WERI-Rb-1 (cell line): ENCODE measurements around the gene SLC44A4.

Experiments used
- DNase-seq: peaks from one replicate; pipeline ENCODE4 v3.0.0-alpha.2; 2020
- H3K27ac ChIP-seq: fragments of 250-450 bp; sonication (Bioruptor Pico); 2 replicates; pipeline ENCODE4 v1.5.1; 2020; ENCODE audit warnings: mild to moderate bottlenecking, moderate library complexity
- H3K27me3 ChIP-seq: fragments of 250-450 bp; sonication (Bioruptor Pico); 2 replicates; pipeline ENCODE4 v1.5.1; 2021; ENCODE audit warnings: mild to moderate bottlenecking, low read depth, moderate library complexity; ENCODE audit not compliant: insufficient read depth, severe bottlenecking
- H3K36me3 ChIP-seq: fragments of 250-450 bp; sonication (Bioruptor Pico); 2 replicates; pipeline ENCODE4 v1.5.1; 2020; ENCODE audit warnings: mild to moderate bottlenecking, moderate library complexity
- H3K4me3 ChIP-seq: 2 replicates; pipeline ENCODE4 v1.5.1; 2011; ENCODE audit warnings: low read depth, mild to moderate bottlenecking, control low read depth, low read length
- H3K9me3 ChIP-seq: fragments of 250-450 bp; sonication (Bioruptor Pico); 2 replicates; pipeline ENCODE4 v1.5.1; 2021; ENCODE audit warnings: mild to moderate bottlenecking, moderate library complexity; ENCODE audit not compliant: severe bottlenecking
- TF ChIP-seq, protein P1 (sequence below): IDR thresholded peaks from 2 replicates; pipeline ENCODE4 v1.5.1; 2011; ENCODE audit warnings: low read depth, mild to moderate bottlenecking, control low read depth, inconsistent platforms, low read length

The SLC44A4 gene

DNA sequence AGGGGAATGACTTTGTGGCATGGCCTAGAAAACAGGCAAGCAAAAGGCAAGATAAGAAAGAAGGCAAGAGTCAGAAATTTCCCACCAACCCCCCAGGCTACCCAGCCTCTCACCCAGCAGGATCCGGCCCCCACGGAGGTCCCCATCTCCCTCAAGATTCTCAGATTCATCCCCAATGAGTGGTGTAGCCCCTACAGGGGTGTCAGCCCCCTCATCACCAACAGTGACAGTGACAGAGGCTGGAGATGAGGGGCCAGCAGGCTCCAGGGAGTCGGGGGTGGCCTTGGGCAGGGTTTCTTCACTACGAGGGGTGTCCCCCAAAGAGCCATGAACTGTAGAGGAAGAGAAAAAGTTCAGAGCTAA lies 17.7 kb upstream of the SLC44A4 start:
- TF ChIP-seq, protein P1, sequence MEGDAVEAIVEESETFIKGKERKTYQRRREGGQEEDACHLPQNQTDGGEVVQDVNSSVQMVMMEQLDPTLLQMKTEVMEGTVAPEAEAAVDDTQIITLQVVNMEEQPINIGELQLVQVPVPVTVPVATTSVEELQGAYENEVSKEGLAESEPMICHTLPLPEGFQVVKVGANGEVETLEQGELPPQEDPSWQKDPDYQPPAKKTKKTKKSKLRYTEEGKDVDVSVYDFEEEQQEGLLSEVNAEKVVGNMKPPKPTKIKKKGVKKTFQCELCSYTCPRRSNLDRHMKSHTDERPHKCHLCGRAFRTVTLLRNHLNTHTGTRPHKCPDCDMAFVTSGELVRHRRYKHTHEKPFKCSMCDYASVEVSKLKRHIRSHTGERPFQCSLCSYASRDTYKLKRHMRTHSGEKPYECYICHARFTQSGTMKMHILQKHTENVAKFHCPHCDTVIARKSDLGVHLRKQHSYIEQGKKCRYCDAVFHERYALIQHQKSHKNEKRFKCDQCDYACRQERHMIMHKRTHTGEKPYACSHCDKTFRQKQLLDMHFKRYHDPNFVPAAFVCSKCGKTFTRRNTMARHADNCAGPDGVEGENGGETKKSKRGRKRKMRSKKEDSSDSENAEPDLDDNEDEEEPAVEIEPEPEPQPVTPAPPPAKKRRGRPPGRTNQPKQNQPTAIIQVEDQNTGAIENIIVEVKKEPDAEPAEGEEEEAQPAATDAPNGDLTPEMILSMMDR, result no peak
- no peak for DNase-seq
- no peaks in the 10 kb centered on the region for H3K9me3 ChIP-seq
- H3K27me3 ChIP-seq, result no peaks in the 10 kb centered on the region
- H3K4me3 ChIP-seq, result peak overlapping the region; percentile 68
- peaks cover 56% of the 10 kb centered on the region for H3K36me3 ChIP-seq
- peak overlapping the region; percentile 87 for H3K27ac ChIP-seq

DNA sequence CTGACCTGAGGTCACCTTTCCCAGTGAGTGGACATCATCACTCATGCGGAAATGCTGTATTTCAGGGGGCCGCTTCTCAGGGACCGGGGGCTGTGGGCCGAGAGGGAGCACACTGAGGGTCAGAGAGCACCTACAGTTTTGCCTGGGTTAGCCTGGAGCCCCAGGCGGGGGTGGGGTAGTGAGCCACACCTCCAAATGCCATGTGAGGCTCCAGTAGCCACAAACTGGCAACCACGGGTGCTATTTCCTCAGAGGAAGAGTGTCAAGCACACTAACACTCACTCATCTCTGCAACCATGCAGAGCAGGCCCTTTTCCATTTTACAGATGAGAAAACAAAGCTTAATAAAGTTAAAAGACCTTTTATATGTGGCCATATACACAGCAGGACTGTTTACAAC lies 14.0 kb upstream of the SLC44A4 start:
- H3K36me3 ChIP-seq, result peaks cover 86% of the 10 kb centered on the region
- H3K4me3 ChIP-seq, result no peak overlapping the region
- no peaks in the 10 kb centered on the region for H3K9me3 ChIP-seq
- H3K27ac ChIP-seq, result no peak overlapping the region
- TF ChIP-seq, protein P1, result no peak
- DNase-seq, result no peak
- H3K27me3 ChIP-seq, result no peaks in the 10 kb centered on the region

DNA sequence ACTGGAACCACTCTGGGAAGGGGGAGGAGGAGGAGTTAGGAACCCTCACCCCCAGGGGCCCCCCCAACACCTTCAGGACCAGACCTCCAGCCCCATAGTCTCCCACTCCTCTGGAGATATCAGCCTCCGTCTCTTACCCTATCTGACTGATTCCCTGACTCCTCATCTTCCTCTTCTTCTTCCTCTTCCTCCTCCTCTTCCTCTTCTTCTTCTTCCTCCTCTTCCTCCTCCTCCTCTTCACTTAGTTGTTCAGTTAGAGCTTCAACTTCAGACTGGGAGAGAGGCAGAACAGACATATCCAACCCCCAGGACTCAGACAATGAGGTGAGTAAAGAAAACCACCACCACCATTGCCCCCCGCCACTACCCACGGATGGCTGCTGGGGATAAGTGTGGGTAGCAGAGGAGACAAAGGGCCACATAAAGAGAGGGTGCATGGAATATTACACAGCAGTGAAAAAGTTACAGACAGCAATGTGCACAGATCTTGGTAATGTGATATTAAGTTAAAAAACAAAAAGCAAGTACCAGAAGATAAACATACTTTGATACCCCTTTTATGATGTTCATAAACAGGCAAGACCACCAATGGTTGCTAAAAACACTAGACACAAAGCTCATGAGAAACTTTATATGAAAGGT lies 10.7 kb upstream of the SLC44A4 start:
- Histone ChIP-seq H3K27ac (no peak overlapping the region), H3K36me3 (peaks cover 96% of the 10 kb centered on the region), H3K4me3 (no peak overlapping the region), H3K9me3 (no peaks in the 10 kb centered on the region), H3K27me3 (no peaks in the 10 kb centered on the region)
- TF ChIP-seq, protein P1, result no peak
- DNase-seq, result no peak

DNA sequence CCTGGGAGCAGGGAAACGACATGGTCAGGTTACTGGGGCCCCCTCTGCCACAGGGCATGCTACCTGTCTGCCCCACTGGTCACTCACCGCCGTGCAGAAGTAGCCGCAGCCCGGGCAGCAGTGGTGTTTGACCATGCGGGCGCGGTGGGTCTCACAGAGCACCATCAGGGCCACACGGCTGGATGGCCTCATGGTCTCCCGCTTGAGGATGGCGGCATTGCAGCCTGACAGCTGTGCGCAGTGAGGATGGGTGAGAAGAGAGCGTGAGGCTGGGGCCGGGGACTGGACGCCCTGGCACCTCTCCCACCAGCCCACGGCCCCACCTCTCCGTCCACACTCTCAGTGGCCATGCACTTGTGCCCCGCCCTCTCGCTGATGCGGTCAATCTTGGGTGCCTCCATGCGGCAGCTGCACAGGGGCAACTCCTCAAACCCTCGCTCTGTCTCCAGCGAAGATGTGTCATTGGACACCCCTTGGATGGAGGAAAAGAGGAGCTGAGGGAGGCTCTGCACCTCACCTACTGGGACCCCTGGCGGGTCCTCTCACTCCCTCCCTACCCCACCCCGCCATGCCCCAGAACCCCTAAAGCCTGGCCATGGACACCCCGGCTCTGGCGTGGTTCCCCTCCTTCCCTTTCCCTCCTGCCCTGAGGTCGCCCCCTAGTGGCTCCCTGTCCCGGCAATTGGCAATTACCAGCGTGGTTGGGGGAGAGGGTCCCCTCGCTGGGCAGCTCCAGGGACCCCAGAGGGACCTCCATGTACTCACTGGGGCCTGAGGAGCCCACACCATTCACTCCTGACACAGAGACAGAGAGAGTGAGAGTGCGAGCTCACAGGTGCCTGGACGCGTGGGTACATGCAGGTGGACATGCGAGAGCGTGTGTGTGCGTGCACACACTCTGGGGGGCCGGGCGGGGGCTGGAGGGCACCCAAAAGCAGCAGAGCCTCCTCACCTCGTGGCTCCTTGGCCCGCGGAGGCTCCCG lies 9.8 kb upstream of the SLC44A4 start:
- Histone ChIP-seq H3K27me3 (no peaks in the 10 kb centered on the region), H3K4me3 (no peak overlapping the region), H3K9me3 (no peaks in the 10 kb centered on the region), H3K36me3 (peaks cover 96% of the 10 kb centered on the region), H3K27ac (no peak overlapping the region; the same call in 1 of the 2 replicates)
- DNase-seq, result peak; percentile 69
- TF ChIP-seq, protein P1, result peak; percentile 89

DNA sequence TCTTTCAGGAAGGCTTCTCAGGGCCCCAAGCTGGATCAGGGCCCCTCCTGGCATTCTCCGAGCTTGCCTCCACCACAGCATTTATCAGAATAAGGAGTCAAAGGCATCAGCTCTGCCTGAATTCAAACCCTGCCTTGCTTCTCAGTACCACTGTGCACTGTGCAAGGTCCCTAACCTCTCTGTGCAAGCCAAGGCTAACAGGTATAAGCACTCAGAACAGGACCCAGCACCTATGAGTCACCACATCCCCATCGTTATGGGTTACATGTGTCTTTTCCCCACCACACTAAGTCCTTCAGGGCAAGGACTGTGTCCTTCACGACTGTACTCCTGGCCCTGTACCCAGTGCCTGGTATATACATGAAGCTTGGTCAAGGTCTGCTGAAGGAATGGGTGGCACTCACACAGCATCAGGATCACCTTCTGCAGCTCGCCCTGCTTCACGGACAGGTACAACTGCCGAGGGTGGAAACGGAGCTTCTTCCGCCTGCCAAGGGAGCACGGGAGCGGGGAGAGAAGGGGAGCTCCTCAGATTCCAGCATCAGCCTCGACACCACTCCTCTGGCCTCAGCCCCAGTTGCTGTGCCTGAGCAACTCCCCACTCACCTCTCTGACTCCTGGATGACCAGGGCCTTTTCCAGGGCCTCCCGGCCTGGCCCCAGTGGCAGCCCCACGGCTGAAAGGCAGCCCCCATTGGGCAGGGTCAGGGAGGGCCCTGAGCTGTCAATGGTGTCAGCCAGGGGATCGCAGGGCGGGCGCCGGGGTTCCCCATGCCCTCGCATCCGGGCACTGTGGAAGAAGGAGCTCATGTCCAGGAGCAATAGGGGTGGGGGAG lies 8.6 kb upstream of the SLC44A4 start:
- TF ChIP-seq, protein P1, result no peak
- DNase-seq, result no peak
- Histone ChIP-seq H3K27ac (no peak overlapping the region), H3K9me3 (no peaks in the 10 kb centered on the region), H3K36me3 (peaks cover 96% of the 10 kb centered on the region), H3K4me3 (no peak overlapping the region), H3K27me3 (no peaks in the 10 kb centered on the region)
